ENCODE measurements around the gene DEDD.

DNA sequence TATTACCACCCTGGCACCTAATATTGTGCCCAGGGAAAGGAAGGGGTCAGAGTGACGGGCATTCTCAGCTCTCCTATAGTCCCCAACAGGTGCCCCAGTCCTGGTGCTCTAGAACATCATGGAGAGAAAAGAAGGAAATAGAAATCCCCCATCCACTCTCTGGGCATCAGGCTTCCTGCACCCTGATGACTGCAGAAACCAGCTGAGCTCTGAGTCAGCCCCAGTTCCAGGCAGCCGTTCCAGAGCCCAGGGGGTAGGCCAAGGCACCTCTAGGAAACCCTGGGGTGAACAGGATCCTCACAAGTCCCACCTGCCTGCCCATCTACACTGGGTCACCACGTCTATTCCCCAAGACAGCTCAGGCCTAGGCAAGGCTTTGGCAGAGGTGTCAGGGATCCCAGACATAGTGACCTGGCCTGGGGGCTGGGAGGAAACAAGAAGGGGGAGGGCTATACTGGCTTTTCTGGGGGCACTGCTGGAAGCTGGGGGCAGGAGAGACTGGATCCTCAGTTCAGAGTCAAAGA is 43.8 kb downstream of the DEDD start:
- TF ChIP-seq JUND (IDR thresholded peaks at IDR 0.05; ENCODE audit: low read depth, low read length) = no peak
- TF ChIP-seq, protein P1, sequence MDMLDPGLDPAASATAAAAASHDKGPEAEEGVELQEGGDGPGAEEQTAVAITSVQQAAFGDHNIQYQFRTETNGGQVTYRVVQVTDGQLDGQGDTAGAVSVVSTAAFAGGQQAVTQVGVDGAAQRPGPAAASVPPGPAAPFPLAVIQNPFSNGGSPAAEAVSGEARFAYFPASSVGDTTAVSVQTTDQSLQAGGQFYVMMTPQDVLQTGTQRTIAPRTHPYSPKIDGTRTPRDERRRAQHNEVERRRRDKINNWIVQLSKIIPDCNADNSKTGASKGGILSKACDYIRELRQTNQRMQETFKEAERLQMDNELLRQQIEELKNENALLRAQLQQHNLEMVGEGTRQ (IDR thresholded peaks at IDR 0.05; ENCODE audit: borderline replicate concordance, low read depth, low read length) = no peak
- TF ChIP-seq, protein P2, sequence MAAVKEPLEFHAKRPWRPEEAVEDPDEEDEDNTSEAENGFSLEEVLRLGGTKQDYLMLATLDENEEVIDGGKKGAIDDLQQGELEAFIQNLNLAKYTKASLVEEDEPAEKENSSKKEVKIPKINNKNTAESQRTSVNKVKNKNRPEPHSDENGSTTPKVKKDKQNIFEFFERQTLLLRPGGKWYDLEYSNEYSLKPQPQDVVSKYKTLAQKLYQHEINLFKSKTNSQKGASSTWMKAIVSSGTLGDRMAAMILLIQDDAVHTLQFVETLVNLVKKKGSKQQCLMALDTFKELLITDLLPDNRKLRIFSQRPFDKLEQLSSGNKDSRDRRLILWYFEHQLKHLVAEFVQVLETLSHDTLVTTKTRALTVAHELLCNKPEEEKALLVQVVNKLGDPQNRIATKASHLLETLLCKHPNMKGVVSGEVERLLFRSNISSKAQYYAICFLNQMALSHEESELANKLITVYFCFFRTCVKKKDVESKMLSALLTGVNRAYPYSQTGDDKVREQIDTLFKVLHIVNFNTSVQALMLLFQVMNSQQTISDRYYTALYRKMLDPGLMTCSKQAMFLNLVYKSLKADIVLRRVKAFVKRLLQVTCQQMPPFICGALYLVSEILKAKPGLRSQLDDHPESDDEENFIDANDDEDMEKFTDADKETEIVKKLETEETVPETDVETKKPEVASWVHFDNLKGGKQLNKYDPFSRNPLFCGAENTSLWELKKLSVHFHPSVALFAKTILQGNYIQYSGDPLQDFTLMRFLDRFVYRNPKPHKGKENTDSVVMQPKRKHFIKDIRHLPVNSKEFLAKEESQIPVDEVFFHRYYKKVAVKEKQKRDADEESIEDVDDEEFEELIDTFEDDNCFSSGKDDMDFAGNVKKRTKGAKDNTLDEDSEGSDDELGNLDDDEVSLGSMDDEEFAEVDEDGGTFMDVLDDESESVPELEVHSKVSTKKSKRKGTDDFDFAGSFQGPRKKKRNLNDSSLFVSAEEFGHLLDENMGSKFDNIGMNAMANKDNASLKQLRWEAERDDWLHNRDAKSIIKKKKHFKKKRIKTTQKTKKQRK (IDR thresholded peaks at IDR 0.05; ENCODE audit: low read depth, low read length) = no peak
- TF ChIP-seq NR2C1 (IDR thresholded peaks at IDR 0.05) = no peak
- no peak for TF ChIP-seq RELA (IDR thresholded peaks at IDR 0.05; ENCODE audit: borderline replicate concordance, partially characterized antibody)
- no peak for TF ChIP-seq IKZF2 (IDR thresholded peaks at IDR 0.05)
- no peak for TF ChIP-seq POLR2AphosphoS2 (IDR thresholded peaks at IDR 0.05; ENCODE audit: low read depth, low read length)
- TF ChIP-seq TAF1 (IDR thresholded peaks at IDR 0.05; ENCODE audit: borderline replicate concordance, low read depth, low read length) = no peak
- no peak for TF ChIP-seq POLR2AphosphoS5 (IDR thresholded peaks at IDR 0.05; ENCODE audit: low read length)
- TF ChIP-seq FOXK2 (IDR thresholded peaks at IDR 0.05) = no peak
- TF ChIP-seq SREBF2 (IDR thresholded peaks at IDR 0.05; ENCODE audit: low read length) = no peak
- TF ChIP-seq ZNF24 (IDR thresholded peaks at IDR 0.05) = no peak

Measured in GM12878 (cell line).